Thyroid gland (tissue), 4 donors: ENCODE data around the gene ABHD8.

ENCODE experiments used
- POLR2A ChIP-seq, 2 donors: fragments of 450-650 bp; IDR thresholded peaks; one replicate each; pipeline ENCODE4 v1.6.1; 2017; ENCODE audit warnings: antibody characterized with exemption in 2 of 2, mild to moderate bottlenecking in 2 of 2, moderate library complexity in 1 of 2
- TF ChIP-seq, protein P1 (sequence below), 6 experiments: fragments of 200-600 bp in 3 of 6; fragments of 450-650 bp in 3 of 6; sonication (generic) in 3 of 6; IDR thresholded peaks; one replicate each; pipeline ENCODE4 v1.5.1; 2016 to 2019; ENCODE audit warnings: antibody characterized with exemption in 6 of 6, mild to moderate bottlenecking in 2 of 6, inconsistent platforms in 1 of 6, moderate library complexity in 1 of 6

DNA sequence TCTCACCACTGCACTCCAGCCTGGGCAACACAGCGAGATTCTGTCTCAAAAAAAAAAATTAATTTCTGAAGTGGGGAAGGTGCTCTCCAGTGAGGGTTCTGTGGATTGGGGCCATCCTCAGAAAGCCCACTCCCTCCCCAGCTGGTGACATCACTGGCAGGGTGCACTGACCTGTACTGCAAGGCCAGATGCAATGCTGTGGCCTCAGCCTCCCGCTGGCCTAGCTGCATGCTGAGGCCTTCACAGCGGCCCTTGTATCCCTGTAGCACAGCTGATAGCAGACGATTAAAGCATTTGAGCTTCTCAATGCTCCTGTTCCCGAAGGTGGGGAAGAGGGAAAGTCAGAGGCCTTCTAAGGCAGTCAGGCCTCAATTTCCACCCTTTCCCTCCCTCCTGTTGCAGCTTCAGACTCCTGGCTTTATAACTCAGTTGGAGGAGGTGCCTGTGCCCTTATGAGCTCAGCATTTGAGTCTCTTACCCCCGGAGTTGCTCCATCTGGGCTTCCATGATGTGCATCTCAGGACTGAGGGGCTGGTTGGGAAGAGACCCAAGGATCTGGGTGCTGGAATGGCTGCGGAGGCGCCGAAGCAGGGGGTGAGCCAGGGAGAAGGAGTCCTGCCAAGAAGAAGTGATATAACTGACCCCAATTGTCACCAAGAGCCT, 44.0 kb downstream of the ABHD8 start:
- TF ChIP-seq, protein P1, sequence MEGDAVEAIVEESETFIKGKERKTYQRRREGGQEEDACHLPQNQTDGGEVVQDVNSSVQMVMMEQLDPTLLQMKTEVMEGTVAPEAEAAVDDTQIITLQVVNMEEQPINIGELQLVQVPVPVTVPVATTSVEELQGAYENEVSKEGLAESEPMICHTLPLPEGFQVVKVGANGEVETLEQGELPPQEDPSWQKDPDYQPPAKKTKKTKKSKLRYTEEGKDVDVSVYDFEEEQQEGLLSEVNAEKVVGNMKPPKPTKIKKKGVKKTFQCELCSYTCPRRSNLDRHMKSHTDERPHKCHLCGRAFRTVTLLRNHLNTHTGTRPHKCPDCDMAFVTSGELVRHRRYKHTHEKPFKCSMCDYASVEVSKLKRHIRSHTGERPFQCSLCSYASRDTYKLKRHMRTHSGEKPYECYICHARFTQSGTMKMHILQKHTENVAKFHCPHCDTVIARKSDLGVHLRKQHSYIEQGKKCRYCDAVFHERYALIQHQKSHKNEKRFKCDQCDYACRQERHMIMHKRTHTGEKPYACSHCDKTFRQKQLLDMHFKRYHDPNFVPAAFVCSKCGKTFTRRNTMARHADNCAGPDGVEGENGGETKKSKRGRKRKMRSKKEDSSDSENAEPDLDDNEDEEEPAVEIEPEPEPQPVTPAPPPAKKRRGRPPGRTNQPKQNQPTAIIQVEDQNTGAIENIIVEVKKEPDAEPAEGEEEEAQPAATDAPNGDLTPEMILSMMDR (IDR thresholded peaks at IDR 0.05) = no peak
- no peak for TF ChIP-seq POLR2A (IDR thresholded peaks at IDR 0.05)
